CD4-positive, alpha-beta T cell treated with Interleukin-15 for 4 hours (primary cell): ENCODE data around the gene ATXN7L1.

ENCODE experiments used
- DNase-seq: peaks from one replicate; pipeline ENCODE4 v3.0.0-alpha.2; 2020; ENCODE audit warnings: low spot score

The ATXN7L1 gene

GRCh38 chr7:105644937-105645336 lies 231.5 kb downstream of the ATXN7L1 start:
- no peak for DNase-seq

DNA sequence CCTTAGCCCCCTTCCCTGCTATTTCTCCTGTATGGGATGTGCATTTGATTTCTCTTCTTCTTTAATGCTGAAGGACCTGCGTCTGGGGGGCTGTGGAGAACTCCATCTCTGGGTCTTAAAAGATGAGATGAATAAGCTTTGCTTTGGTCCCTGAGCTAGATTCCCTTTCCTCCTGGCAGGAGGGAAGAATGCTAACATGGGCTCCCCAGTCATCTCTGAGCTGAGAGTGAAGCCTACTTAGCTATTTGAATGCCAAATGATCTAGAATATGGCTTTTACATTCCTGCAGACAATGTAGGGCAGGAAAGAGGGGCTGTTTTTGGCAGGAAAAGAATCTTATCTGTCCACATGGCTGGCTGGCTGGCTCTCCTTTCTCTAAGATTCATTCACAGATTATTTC lies 232.5 kb downstream of the ATXN7L1 start:
- DNase-seq = no peak

DNA sequence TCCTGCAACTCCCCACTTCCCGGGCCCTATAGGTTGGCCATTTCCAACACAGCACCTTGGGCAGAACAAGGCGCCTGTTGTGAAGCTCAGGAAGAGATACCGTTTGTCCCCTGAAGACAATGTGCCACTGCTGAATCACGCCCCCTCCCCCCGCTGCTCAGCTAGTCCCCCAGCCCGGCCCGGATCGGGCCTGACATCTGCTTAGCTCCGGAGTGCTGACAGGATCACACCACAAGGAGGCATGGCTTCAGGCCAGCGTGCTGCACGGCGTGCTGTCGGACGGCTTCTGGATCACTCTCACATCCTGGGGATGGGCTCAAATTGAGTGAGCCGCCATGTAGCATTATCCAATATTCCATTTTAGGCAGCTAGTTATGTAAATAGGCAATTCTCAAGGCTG lies 233.0 kb downstream of the ATXN7L1 start:
- DNase-seq = no peak

DNA sequence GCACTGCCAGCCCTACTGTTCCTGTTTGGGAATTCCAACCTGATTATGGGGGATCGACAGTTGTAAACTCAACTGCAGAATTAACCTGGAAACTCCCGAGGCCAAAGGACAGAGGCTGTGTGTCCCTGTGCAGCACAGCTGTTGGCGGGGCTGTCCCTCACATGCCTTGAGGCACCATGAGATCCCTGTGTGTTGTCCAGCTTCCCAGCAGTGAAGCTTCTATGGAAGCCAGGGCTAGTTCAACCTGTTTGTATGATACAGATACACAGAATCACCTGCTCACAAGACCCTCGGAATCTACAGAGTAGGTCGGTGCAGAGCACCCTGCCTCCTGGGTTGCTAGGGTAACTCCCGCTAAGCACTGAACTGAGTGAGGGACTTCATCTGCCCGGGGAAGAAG lies 234.1 kb downstream of the ATXN7L1 start:
- no peak for DNase-seq

GRCh38 chr7:105640956-105641810 lies 235.2 kb downstream of the ATXN7L1 start:
- DNase-seq = no peak

DNA sequence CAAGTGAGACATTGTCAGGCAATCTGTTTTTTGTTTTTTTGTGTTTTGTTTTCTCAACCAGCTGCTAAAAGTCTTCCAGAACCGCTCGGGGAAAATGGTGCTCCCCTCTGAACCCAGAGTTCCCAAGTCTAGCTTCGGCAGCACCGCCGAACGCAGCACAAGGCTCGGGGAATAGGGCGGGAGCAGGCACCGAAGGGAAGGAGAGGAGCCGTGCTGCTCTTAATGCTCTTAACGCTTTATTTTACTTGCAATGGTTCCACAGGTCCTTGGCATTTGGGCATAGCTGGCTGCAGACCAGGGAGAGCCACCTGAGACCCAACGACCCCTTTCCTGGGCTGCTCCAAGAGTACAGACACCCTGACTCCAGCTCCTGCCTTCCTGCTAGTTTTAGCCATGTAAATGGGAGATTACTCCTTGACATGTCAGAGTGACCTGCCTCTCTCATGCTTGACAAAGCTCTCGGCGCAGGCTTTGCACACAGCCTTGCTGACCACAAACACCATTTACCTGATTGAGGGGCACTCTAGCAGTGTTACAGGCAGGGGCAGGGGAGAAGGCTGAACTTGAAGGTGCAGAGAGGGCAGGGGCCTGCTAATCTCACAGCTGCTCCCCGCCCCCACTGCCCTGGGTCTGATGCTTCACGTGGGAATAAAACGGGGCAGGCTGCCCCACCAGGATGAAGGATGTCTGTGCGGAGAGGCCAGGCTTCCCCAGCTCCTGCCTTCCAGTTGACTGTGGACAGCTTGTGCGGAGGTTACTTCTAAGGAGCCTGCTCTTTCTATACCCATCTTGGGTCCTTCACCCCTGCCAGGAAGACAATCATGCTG lies 236.5 kb downstream of the ATXN7L1 start:
- no peak for DNase-seq

- no peak for DNase-seq
These were observed 237.4 kb downstream of the ATXN7L1 start for GRCh38 chr7:105638902-105639495.

DNA sequence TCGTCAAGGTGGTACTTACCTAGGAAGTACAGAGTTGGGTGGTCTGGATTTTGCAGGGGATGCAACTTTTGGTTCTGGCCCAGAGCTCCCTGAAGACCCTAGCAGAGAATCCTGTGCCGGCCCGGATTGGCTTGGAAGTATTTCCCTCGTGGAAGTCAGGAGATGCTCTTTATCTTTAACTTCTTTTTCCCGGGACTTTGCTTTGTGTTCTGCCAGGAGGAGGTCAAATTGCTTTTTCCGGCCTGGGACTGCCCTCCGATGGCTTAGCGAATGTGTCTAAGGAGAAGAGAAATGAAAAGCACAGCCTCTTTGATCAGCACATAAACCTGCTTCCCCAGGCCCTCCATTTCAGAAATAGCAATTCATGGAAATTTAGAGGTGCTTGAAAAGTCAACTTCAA lies 238.1 kb downstream of the ATXN7L1 start:
- no peak for DNase-seq

GRCh38 chr7:105637755-105638154 lies 238.6 kb downstream of the ATXN7L1 start:
- no peak for DNase-seq

GRCh38 chr7:105636982-105637381 lies 239.4 kb downstream of the ATXN7L1 start:
- no peak for DNase-seq

DNA sequence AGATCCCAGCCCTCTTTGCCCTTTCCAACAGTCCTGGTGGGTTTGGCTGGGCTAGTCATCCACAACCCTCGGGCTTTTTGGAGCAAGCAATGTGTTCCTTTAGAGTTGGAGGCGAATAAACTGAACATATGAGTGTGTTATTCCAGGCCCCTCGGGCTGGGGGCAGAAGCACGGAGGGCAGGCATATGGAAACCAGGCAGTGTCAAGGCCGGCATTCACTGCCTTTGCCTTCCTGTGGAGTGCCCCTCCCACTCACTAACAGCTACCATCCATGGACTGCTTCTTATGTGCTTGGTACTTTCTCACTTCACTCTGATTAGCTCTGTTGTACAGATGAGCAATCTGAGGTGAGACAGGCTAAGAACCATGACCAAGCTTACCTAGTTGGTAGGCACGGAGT lies 241.2 kb downstream of the ATXN7L1 start:
- DNase-seq = no peak

- DNase-seq = no peak
These were observed 250.4 kb downstream of the ATXN7L1 start for GRCh38 chr7:105625986-105626385.

DNA sequence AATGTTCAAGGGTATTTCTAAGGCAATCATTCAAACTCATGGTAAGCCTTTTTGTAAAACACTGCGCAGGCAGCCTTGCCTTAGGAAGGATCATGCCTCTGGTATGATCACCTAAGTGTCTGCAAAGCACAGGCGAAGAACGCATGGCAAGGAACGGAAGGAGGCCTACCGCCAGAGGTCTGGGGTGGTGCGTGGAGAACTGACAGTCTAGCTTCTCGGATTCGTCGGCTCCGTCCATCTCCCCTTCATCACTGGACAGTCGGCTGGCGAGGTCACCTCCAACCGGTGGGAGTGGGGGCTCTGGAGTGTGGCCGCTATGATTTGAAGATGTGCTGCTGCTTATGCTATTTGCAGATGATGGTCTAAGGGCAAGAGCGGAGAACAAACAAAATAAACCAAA lies 252.5 kb downstream of the ATXN7L1 start:
- no peak for DNase-seq

DNA sequence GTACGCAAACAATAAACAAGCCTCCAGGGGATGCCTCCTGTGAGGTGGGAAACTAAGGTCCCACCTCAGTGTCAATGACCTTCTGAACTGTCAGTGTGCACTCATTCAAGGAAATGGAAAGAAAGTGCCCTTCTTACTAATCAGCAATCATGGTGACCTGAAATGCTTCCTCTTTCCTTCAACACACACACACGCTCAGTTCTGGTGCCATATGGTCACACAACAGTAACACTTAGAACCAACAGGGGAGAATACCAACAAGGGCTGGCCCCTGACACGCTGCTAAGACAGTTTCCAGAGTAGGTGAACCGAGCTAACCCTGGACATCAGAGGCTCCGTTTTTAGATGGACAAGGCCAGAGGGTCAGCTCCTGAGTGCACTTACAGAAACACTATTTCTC lies 253.0 kb downstream of the ATXN7L1 start:
- DNase-seq = no peak

DNA sequence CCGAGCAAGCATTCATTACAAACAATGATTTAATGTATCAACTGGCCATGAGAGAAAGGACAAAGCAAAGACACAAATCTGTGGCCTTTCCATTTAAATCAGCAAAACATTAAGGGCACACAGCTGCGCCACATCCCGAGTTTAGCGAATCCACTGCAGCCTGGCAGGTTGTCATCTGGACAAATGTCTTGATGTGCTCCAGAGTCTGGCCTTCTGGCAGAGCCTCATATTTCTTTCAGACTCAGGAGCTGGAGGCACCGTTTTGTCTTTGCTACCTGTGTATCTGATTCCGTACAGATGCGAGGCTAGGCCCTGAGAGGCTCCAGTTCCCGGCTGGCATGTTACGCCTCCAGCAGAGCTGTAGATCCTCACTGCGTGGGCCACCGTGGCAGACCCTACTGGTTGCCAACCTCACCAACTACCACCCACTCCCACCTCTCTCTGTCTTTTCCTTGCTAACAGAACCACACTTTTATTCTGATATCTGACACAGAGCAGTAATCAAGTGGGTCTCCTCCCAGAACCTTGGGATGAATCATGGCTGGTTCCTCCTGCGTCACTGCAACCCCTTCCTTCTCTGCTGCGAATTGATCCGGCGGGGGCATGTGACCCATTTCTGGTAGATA lies 254.2 kb downstream of the ATXN7L1 start:
- no peak for DNase-seq

- DNase-seq = no peak
These were observed 254.8 kb downstream of the ATXN7L1 start for GRCh38 chr7:105621617-105622016.

DNA sequence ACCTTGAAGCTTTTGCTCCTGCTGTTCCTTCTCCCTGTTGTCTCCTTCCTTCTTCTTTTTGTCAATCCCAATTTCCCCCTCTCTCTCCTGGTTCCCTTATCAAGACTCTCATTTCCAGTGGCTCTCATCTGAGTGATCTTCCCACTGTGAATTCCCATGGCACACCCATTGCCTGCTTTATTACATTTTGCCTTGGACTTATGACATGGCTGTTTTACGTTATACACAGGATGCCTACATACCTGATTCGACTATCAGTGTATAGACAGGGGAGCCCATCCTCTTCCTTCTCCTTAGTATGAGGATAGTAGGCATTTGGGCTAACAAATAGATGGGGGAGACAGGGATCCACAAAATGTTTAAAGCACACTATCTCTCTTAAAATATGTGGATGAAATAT lies 255.2 kb downstream of the ATXN7L1 start:
- DNase-seq = no peak

DNA sequence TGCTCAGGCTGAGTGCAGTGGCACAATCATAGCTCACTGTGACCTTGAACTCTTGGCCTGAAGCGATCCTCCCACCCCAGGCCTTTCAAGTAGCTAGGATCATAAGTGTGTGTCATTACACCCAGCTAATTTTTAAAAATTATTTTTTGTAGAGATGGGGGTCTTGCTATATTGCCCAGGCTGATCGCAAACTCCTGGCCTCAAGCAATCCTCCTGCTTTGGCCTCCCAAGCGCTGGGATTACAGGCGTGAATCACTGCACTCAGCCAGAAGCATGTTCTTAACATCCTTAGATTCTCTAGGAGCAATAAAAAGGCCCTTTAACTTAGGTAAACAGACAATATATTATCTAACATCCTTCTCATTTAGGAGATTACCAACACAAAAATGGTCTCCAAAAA lies 256.8 kb downstream of the ATXN7L1 start:
- no peak for DNase-seq

- DNase-seq = no peak
These were observed 258.4 kb downstream of the ATXN7L1 start for GRCh38 chr7:105618016-105618296.

DNA sequence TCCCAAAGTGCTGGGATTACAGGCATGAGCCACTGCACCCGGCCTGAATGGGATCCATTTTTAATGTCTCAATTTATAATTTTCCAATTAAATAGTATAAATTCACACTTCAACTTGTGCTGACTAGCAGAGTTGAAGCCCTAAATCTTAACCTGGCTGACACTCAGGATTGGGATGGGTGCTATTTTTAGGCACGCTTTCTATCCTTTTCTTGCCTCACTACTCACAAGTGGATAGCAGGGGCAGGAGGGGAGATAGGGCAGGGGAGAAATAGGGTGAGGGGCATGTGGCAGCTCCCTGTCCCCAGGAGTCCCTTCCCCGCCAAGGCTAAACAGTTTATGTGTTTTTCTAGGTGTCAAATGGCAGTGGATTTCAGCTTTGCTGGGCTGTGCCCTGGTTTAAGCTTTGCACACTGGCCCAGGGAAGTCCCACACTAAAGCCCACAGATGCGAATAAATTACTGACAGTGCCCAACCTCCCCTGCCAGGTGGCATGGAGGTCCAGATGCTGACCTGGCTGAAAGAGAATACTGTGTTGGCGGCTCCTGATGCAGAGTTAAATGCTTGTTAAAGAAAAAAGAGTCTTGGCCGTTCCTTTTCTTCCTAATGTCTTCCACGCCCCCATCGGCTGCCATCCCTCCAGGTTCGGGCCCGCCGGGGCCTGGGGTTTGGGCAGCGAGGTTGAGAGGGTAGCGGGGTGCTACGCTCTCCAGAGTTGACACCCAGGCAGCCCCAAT lies 259.0 kb downstream of the ATXN7L1 start:
- no peak for DNase-seq

- no peak for DNase-seq
These were observed 262.0 kb downstream of the ATXN7L1 start for GRCh38 chr7:105614341-105614840.
